Stimulated activated CD8-positive, alpha-beta memory T cell treated with anti-CD3 and anti-CD28 coated beads, Interleukin-15, amount 100 ng/mL, for 48 hours (primary cell): ENCODE data around the gene ZNF18.
"Not testable (repeated sequence)": the region's sequence is repeated elsewhere in the genome, so short reads cannot be mapped to it uniquely, and the experiment has no call there.

Source experiments
- DNase-seq, 2 donors: peaks; one replicate each; pipeline ENCODE4 v3.0.0-alpha.2; 2020; ENCODE audit warnings: low read depth in 2 of 2

The ZNF18 gene

GRCh38 chr17:11986179-11986941 lies 10.9 kb downstream of the ZNF18 start:
- DNase-seq: no peak

- no peak for DNase-seq
Measured at GRCh38 chr17:11981862-11982261, 15.4 kb downstream of the ZNF18 start.

GRCh38 chr17:11980813-11981212 lies 16.5 kb downstream of the ZNF18 start:
- DNase-seq: no peak

GRCh38 chr17:11979795-11980194 lies 17.5 kb downstream of the ZNF18 start:
- DNase-seq: no peak

- not testable (repeated sequence) for DNase-seq
Measured at GRCh38 chr17:11972741-11973140, 24.5 kb downstream of the ZNF18 start.

GRCh38 chr17:11969565-11969964 lies 27.7 kb downstream of the ZNF18 start:
- no peak for DNase-seq

- DNase-seq: no peak
Measured at GRCh38 chr17:11954936-11955335, 42.3 kb downstream of the ZNF18 start.

GRCh38 chr17:11953924-11954323 lies 43.4 kb downstream of the ZNF18 start:
- DNase-seq: no peak

GRCh38 chr17:11952610-11953009 lies 44.7 kb downstream of the ZNF18 start:
- no peak for DNase-seq

- no peak for DNase-seq
Measured at GRCh38 chr17:11950771-11951519, 46.3 kb downstream of the ZNF18 start.

GRCh38 chr17:11949571-11949970 lies 47.7 kb downstream of the ZNF18 start:
- not testable (repeated sequence) for DNase-seq

- no peak for DNase-seq
Measured at GRCh38 chr17:11948789-11949188, 48.5 kb downstream of the ZNF18 start.

GRCh38 chr17:11944587-11944986 lies 52.7 kb downstream of the ZNF18 start:
- DNase-seq: no peak

- no peak for DNase-seq
Measured at GRCh38 chr17:11943759-11944347, 53.4 kb downstream of the ZNF18 start.

- not testable (repeated sequence) for DNase-seq
Measured at GRCh38 chr17:11943086-11943485, 54.2 kb downstream of the ZNF18 start.

GRCh38 chr17:11940904-11941303 lies 56.4 kb downstream of the ZNF18 start:
- DNase-seq: no peak

GRCh38 chr17:11935734-11936406 lies 61.4 kb downstream of the ZNF18 start:
- DNase-seq: no peak

- no peak for DNase-seq
Measured at GRCh38 chr17:11932337-11932898, 64.9 kb downstream of the ZNF18 start.

- no peak for DNase-seq
Measured at GRCh38 chr17:11928436-11928835, 68.8 kb downstream of the ZNF18 start.
